Measurements from ENCODE around the gene PIP5K1B.

GRCh38 chr9:68970151-68970550, 265.1 kb downstream of the PIP5K1B start:
- TF ChIP-seq CTCF (conservative IDR thresholded peaks at IDR 0.05 in 1 of 2, IDR thresholded peaks at IDR 0.05 in 1 of 2; ENCODE audit: low read depth in 1 of 2, low read length in 2 of 2), result no peak
- TF ChIP-seq EZH2 (IDR thresholded peaks at IDR 0.05; ENCODE audit: low read length, missing control alignments), result no peak

Data from fibroblast of lung (primary cell).